NT2/D1 (cell line): ENCODE results near the gene PDSS2.

ENCODE experiments used
- SUZ12 ChIP-seq: IDR thresholded peaks from 2 replicates; pipeline ENCODE4 v1.6.1; 2011; ENCODE audit not compliant: insufficient read length, insufficient read depth; ENCODE audit errors: extremely low read depth
- YY1 ChIP-seq: IDR thresholded peaks from 2 replicates; pipeline ENCODE4 v1.6.1; 2011; ENCODE audit not compliant: insufficient read length, insufficient read depth

GRCh38 chr6:107310362-107310761 lies 149.0 kb downstream of the PDSS2 start:
- TF ChIP-seq SUZ12: no peak
- TF ChIP-seq YY1: no peak
